SH-SY5Y (cell line): ENCODE measurements around the gene PGK1.

ENCODE experiments used
- GATA2 ChIP-seq: IDR thresholded peaks from 2 replicates; pipeline ENCODE4 v1.6.1; 2011; ENCODE audit warnings: mild to moderate bottlenecking, low read depth, low read length
- GATA3 ChIP-seq: IDR thresholded peaks from 2 replicates; pipeline ENCODE4 v1.6.1; 2011; ENCODE audit warnings: low read depth, mild to moderate bottlenecking, low read length, moderate library complexity

DNA sequence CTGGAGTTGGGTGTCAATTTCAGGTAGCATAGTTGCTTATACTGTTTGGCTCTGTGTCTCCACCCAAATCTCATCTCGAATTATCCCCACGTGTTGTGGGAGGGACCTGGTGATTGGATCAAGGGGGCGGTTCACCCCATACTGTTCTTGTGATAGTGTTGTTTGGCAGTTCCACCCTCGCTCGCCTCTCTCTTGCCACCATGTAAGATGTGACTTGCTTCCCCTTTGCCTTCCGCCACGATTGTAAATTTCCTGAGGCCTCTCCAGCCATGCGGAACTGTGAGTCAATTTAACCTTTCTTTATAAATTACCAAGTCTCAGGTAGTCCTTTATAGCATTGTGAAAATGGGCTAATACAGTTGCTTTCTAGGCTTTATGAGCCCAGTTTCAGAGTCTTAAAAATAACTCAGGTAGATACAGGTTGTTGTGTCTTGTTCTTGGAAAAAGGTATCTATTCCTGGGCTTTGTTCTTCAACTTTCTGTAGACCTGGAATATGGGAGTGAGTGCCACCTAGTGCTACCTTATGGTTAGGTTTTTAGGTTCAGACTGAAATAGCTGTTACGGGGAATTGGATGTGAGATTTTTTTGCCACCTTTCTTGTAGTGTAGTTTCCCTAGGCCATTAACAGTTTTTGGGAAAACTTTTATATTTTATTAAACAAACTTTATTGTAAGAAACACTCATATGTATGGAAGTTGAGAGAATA is 15.6 kb downstream of the PGK1 start:
- TF ChIP-seq GATA2 (no peak), GATA3 (no peak)
